ENCODE measurements around the gene ADGRF5.
A peak's percentile ranks its signal among the peaks of the same experiment; 100 is the strongest.
"Not testable (repeated sequence)": the region's sequence is repeated elsewhere in the genome, so short reads cannot be mapped to it uniquely, and the experiment has no call there.

Gene ADGRF5

DNA sequence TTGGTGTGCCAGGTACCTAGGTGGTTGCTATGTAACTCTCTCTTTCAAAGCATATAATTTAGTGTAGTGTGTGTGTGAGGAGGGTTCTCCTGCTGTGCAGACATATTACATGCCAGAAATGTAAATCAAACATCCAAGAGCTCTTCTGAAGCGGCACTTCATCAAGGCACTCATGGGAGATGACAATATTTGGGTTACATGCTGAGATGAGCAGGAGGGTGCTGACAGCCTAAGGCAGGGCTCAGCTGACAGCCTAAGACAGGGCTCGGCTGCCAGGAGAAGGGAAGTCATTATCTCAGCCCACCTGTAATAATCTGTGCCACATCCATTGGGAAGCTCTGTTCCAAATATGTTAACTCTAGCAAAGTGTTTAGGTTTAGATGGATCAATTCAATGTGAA, 39.1 kb downstream of the ADGRF5 start:
- DNase-seq: no peak

DNA sequence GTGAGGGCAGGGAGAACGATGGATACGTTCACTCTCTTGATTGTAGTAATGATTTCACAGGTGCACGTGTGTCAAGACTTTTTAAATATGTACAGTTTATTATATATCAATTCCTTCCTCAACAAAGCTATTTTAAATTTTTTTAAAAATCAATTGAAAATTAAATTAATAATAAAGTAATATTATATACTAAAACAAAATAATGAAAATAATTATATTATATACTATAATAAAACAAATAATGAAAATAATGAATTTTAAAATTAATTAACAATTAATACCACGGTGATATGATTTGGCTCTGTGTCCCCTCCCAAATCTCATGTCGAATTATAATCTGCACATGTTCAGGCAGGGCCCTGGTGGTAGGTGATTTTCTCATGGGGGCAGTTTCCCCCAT, 42.7 kb downstream of the ADGRF5 start:
- DNase-seq: no peak

DNA sequence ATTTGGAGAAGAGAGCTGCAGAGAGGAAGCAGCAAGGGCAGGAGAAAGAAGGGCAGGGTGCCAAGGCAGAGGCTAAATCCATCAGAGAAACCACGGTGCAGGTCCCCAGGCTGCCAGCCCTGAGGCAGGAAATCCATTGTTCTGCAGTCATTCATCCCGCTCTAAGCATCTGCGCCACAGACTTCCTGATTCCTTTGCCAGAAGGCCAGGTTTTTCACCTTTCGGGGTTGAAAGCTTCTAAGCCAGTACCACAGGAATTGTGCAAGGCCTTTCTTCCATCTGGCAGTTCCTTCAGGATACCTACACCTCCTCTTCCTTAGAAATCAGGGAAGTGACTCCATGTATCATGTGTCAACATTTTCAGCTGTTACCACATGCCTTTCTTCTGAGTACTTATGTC, 45.6 kb downstream of the ADGRF5 start:
- no peak for DNase-seq

DNA sequence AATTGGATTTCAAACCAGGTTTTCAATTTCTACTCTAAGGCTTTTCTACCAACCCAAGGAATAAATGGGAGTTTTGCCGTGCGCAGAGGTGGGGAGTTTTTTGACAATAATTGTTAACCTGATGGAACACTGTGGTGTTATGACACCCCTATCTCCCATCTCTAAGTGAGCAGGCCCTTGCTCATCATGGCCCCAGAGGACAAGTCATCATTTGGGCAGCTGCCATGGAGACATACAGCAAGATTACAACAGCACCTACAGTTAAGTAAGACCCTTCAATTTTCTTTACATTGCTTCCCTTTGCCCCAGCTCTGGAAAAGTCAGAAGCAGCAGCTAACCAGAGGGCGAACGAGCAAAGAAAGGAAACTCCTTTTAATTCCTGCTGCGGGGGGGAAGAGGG, 54.3 kb downstream of the ADGRF5 start:
- no peak for DNase-seq

DNA sequence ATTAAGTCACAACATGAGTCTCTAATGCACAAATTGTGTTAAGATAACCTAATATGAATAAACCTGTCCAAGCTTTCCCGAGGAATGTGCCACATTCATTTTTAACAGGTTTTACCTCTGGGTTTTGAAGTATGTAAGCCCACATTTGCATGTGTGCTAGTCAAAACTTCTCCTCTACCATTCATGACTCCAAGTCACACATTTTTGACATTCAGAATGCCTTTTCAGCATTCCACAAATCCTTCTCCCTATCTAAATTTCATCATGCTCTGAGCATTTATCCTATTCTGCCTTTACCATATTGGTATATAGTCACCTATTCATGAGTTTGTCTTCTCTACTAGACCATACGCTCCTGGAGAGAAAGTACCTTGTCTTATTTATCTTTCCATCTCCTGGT, 56.5 kb downstream of the ADGRF5 start:
- DNase-seq: no peak

DNA sequence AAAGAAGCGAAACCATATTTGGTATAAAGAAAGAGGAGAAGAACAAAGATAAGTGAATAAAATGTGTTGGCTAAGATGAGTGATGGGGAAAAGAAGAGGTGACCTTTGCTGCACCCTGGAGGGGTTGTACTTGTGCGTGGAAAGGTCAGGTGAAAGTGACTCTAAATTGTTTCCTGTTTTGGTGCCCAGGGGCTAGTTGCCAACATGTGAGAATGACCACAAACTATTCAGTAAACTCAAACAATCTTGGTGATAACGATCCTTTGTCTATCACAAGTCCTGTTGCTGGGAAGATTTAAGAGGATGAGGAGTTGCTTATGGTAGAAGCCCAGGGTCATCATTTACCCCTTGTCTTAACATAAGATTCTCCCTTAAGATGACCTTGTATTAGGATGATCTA, 57.9 kb downstream of the ADGRF5 start:
- no peak for DNase-seq

DNA sequence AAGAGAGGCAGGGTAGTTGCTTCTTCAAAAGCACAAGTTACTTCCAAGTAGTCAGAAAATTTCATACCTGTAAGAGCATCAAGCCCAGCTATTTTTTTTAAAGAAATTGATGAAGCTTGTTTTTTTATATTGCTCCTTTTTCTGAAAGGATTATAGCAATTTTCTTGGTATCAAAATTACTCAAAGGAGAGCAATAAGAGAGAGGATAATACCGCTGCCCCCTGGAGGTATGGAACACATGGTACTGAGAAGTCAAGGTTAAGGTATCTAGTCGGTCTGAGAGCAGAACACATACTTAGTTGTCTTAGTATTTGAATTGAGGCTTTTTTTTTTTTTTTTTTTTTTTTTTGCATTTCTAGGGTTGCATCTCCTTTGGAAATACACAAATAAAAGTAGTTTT, 59.4 kb downstream of the ADGRF5 start:
- no peak for DNase-seq

DNA sequence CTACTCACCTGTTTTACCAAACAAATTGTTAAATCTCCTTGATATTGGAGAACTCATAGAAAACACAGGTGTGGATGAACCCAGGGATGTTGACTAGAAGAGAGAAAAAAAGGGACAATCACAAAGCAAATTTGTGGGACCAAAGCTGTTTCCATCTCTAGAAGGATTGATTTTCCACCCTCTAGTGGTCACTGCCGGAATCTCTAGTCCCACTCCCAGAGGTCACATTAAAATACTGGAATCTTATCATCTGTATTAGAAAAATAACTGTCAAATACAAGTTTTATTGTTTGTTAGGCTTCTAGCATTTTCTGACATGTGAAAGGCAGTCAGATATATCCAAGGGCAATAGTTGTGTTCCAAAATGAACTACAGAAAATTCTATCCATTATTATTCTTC, 65.8 kb downstream of the ADGRF5 start:
- not testable (repeated sequence) for DNase-seq

DNA sequence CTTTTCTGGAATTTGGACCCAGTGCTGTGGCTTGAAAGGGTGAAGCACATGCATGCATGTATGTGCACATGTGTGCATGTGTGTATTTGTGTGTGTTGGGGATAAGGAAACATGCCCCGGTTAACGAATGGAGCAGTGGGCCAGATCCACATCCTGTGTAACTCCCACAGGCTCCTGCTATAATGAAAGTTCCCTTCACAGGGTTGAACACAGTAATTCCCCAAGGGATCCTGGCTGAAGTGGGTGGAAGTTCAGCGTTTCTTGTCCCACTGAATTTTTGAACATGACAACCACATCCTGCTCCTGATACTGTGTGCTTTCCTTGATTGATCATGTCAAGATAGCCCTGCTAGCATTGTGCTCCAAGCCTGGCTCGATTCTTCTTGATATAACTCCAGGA, 70.2 kb downstream of the ADGRF5 start:
- not testable (repeated sequence) for DNase-seq

DNA sequence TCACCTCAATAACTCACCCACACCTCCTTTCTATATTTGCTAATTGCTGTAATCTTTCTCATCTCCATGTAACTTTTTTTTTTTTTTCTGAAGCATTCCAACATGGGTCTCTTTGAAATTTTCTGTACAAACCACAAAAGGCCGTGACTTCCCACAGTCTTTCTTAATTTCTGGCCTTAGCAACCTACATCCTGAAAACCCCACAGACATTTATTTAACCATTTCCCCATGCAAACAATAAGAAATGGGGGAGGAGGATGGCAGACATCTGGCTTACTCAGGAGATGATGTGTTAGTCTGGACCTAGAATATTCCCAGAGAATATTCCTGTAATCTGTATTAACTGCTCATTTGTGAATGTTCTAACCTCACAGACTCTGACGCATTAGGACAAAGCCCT, 70.9 kb downstream of the ADGRF5 start:
- no peak for DNase-seq

DNA sequence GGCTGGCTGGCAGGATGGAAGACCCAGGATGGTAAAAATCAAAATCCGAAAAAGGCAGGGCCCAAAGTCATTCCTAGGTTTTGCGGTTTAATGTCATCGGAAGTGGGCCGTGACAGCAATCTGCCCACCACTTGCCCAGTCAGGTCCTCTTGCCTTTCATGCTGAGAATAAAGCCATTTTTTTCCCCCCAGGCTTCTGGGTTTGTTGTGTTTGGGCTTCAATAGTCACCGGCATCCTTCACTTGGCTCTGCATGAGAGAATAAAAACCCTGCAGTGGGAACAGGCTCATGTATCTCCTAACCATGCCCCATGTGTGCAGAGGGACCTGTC, 72.4 kb downstream of the ADGRF5 start:
- no peak for DNase-seq

DNA sequence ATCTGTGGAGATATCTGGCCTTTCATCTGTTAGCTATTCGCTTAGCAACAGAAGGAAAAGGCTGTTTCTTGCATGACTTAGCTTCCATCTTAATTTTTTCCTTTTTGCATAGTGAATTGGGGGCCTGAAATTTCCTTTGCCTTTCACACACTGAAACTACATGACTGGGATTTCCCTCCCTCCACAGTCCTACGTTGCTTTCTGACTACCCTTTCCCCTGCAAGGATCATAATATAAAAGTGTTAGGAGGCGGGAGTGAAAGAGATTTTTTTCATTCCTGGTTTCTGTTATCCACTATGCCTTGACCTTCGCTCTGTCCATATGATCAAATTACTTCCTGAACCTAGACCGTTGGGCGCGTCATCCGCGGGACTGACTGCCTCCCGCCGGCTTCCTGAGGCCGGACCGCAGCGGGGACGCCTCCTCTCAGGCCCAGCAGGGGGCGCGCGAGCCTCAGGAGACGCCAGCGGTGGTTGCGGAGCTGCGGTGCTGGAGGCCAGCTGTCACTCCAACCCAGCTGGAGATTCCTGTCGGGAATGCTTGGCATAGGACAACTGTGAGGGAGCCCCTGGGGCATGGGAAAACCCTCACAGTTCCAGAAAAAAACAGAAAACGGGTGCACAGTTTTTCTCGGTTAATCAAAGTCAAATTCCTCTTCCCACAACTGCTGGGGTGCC, 72.9 kb downstream of the ADGRF5 start:
- peak in 3 of 4 experiments; percentile 9 to 16 (median 11) for DNase-seq

DNA sequence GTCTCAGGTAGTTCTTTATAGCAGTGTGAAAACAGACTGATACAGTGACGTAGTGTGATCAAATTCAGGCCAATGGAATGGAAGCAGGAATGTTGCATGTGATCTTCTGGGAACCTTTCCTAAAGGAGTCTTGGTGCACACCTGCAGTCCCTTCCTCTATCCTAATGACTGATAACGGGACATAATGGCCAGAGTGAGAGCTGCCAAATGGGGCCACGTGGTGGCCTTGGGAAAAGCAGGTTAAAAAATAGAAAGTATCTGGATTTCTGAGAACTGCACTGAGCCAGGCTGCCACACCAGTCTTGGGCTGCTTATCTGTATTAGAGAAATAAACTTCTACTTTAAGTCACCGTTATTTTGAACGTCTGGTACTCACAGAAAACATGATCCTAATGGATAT, 76.6 kb downstream of the ADGRF5 start:
- DNase-seq: no peak

DNA sequence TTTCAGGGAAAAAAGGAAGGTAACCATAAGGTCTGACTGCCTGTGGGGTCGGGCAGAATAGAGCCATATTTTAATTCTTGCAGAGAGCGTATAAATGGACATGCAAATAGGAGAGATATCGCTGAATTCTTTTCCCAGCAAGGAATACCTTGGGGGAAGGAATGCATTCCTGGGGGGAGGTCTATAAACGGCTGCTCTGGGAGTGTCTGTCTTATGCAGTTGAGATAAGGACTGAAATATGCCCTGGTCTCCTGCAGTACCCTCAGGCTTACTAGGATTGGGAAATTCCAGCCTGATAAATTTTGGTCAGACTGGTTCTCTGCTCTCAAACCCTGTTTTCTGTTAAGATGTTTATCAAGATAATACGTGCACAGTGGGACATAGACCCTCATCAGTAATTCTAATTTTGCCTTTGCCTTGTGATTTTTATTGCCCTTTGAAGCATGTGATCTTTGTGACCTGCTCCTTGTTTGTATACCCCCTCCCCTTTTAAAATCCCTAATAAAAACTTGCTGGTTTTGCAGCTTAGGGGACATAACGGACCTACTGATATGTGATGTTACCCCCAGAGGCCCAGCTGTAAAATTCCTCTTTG, 79.4 kb downstream of the ADGRF5 start:
- not testable (repeated sequence) for DNase-seq

DNA sequence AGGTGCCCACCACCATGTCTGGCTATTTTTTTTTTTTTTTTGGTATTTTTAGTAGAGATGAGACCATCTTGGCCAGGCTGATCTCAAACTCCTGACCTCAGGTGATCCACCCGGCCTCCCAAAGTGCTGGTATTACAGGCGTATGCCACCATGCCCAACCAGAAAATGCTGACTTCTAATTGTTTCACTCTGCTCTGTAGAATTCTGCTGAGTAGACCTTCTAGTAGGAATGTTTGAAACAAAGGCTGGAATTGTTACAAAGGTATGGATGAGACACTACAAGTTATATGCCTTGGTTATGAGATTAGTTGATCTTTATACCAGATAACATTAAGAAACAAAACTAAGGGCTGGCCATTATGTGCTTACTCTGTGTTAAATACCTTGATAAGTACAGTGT, 83.7 kb downstream of the ADGRF5 start:
- DNase-seq: no peak

DNA sequence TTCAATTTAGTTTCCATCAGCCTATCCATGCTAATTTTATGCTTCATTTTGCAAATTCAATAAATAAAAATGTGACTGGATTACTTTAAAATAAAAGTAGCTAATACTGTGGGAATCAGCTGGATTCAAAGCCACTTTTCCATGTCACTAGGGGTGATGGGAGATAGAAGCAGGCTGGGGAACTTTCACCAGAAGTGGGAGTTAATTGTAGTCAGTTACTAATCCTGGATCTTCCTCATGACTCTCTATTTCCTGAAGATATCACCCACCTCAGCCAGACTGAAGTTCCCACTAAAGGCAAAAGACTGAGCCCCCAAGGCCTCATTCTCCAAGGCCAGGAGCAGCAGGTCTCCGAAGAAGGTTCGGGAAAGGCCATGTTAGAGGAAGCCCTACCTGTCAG, 86.7 kb downstream of the ADGRF5 start:
- DNase-seq: not testable (repeated sequence)

DNA sequence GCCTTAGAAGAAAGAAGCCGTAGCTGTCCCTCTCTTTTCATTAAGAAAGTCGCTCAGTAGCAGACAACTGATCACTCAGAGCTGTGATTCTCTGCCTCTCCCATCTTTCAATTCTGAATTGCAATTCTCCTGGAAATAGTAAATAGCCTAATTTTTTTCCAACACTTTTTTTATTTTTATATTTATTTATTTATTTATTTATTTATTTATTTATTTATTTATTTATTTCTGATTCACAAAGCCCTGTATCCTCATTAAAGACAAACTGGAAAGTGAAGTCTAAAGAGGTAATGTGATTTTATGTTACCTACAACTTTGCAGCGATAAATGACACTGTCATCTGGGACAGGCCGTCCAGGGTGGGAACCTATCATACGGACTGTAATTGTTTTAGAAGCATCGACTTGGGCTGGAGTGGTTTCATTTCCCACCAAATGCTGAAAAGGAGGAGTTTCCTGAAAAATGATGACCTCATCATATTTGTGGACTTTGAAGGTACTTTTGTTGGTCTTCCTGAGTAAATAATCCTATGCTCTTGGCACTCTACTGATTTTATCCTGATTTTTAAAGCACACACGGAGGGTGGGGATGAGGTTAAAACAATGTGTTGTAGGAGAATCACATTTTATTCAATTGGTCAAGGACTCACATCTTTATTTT, 87.4 kb downstream of the ADGRF5 start:
- DNase-seq: not testable (repeated sequence)

DNA sequence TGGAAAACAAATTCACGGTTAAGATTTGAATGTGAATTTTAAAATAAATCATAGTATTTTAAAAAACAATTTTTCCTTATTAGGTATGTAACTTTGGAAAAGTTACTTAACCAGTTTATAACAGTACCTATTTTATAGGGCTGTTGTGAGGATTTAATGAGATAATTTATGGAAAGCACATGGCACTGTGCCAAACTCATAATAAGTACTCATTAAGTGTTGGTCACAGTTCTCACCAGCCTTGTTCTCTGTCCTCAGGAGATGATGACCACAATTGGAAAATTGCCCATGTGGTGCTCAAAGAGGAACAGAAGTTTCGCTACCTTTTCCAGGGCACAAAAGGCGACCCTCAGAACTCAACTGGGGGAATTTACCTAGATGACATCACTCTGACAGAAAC, 88.9 kb downstream of the ADGRF5 start:
- DNase-seq: no peak

DNA sequence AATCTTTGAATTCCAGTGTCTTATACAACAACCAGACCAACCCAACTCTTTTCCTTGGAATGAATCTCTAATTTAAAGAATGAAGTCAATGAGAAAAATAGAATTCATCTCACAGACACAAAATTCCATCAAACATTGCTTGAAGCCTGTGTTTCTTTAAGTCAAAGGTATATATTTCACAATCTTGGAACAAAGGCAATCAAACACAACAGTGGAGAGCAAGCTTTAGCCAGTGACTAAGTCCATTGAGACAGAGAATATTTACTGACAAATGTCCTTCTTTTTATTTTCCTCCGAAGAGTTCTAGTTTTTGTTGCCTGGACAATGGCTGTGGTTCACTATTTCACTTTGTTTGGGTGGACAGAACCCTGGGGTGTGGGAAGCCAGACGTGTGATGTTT, 92.8 kb downstream of the ADGRF5 start:
- DNase-seq: no peak

DNA sequence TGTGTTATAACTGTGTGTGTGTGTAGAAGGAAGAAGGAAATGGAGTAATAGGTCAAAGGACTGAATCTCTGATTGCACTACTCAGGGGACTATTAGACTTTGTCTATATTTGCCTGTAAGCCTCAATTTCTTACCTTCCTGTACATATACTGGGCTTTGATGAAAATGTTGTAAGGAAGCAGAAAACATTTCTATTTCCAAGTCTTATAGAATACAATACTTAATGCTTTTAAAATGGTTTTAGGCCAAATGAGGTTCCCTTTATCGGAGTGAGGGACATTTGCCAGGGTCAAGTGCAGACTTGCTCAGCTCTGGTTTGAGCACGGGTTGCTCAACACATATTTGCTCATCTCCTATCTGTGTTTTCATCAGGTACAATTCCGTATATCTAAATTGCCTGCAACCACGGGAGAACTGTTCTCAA, 100.3 kb downstream of the ADGRF5 start:
- DNase-seq: no peak

DNA sequence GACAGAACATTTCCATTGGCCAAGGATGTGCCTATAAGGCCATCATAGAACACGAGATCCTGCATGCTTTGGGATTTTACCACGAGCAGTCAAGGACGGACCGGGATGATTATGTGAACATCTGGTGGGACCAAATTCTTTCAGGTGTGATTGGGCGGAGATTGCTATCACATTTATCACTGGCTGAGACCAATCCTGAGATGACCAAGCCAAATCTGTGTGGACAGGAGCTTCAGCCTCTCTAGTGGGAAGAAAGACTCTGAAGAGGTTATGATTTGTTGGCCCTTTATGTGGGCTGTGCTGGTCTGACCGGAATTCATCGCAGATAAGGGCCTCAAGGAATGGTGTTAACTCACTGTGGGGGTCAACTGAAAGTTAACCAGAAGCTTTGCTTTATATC, 102.2 kb downstream of the ADGRF5 start:
- no peak for DNase-seq

DNA sequence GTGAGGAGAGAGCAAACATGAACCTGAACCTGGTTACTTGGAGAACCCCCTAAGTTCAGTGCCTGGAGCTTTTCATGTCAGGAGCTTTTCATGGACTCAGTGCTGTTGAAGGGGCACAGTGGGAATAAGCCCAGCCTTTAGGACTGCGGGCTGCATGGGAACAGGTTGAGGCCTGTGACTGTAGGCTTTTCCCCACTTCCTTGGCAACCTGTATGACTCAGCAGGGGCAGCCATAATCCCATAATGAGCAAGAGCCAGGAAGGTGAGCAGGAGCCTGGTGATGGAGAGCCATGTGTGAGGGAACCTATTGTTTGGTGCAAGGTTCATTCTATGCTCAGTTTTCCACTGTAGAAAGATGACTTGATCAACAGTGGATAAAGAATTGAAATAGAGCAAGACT, 105.1 kb downstream of the ADGRF5 start:
- DNase-seq: no peak

DNA sequence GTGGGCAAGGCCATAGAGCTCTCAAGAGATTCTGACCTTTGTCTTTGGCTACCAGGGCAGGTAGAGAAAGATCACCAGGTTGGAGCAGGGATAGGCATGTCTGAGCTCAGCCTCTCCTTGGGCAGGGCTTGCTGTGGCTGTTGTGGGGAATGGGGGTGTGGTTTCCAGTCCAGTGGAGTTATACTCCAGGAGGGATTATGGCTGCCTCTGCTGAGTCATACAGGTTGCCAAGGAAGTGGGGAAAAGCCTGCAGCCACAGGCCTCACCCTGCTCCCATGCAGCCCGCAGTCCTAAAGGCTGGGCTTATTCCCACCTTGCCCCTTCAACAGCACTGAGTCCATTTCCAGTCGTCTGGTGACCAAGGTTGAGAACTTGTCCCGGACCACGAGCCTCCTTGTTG, 106.6 kb downstream of the ADGRF5 start:
- DNase-seq: no peak

DNA sequence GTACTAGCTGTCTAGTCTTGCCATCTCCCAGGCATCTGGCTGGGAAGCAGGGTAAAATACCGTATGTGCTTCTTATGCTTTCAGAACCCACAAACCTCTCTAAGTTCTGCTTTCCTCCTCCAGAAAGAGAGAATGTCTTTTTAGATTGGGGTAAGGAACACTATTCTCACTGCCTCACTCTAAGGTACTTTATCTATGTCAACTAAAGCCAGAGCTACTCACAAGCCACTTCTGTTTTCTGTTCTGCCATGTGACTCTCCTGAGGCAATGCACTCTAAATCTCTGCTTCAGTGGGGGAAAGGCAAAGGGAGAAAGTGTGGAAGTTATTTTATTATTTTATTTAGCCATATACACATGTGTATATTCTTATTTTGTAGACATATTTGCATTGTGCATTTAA, 112.9 kb downstream of the ADGRF5 start:
- no peak for DNase-seq

Measured in activated CD4-positive, CD25-positive, alpha-beta regulatory T cell (primary cell).